Lower leg skin (tissue), 3 donors: ENCODE measurements around the gene GNAL.

ENCODE experiments used
- CTCF ChIP-seq, 3 donors: fragments of 450-650 bp; IDR thresholded peaks; one replicate each; pipeline ENCODE4 v1.5.1; 2016; ENCODE audit warnings: antibody characterized with exemption in 3 of 3, mild to moderate bottlenecking in 3 of 3, moderate library complexity in 2 of 3
- POLR2A ChIP-seq, 2 donors: fragments of 450-650 bp; IDR thresholded peaks; one replicate each; pipeline ENCODE4 v1.6.1; 2016 to 2017; ENCODE audit warnings: antibody characterized with exemption in 2 of 2, mild to moderate bottlenecking in 1 of 2, moderate library complexity in 1 of 2

DNA sequence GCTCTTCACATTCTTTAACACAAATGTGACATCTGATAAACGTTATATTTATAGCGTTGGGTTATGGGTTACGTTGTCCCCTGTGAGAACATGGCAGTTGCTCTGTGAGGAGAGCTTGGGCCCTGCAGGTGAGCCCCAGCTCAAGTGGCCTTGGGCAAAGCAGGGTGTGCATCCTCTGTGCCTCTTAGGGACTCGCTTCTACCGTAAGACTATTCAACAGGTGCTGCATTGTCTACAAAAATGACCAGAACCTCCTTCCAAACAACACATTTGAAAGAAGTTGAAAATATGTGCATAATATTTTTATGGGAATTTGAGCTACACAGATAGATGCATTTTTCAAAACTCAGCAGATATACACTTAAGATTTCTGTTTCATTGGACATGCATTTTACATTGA, 145.7 kb downstream of the GNAL start:
- no peak for TF ChIP-seq POLR2A (IDR thresholded peaks at IDR 0.05)
- TF ChIP-seq CTCF (IDR thresholded peaks at IDR 0.05): no peak
